Caki2 (cell line): Measurements from ENCODE around the gene NAALADL2. TPM values are rescaled to one million over a fixed set of nuclear protein-coding genes. Genes with fewer than 3 reads are reported as not detected.

ENCODE experiments used
- DNase-seq: peaks from one replicate; pipeline ENCODE4 v3.0.0-alpha.2; 2015; ENCODE audit warnings: low read depth
- in situ Hi-C: cut with HindIII; loops from 2 replicates; pipeline ENCODE4 v1.10.0; 2016; ENCODE audit warnings: low sequenced_read_pairs, low pct_unique_long_range_greater_than_20kb, mixed read lengths
- total RNA-seq: library from RNA; depleted of rRNA; stranded (reverse); fragments of >200 nt; shearing (Covaris generic); gene quantifications from 2 replicates; pipeline ENCODE4 v1.2.3, GENCODE V29; 2014; ENCODE audit warnings: low replicate concordance

NAALADL2 gene
- total RNA-seq, 1 experiment from 2014 or later: 1.3 TPM

GRCh38 chr3:175295248-175296130, 436.4 kb downstream of the NAALADL2 start:
- in situ Hi-C loops: no loop called here
- DNase-seq: no peak

- no peak for DNase-seq
- in situ Hi-C loops: no loop called here
These were observed 438.1 kb downstream of the NAALADL2 start for GRCh38 chr3:175297216-175297615.

- DNase-seq: no peak
- in situ Hi-C loops: no loop called here
These were observed 442.6 kb downstream of the NAALADL2 start for GRCh38 chr3:175301741-175302140.

DNA sequence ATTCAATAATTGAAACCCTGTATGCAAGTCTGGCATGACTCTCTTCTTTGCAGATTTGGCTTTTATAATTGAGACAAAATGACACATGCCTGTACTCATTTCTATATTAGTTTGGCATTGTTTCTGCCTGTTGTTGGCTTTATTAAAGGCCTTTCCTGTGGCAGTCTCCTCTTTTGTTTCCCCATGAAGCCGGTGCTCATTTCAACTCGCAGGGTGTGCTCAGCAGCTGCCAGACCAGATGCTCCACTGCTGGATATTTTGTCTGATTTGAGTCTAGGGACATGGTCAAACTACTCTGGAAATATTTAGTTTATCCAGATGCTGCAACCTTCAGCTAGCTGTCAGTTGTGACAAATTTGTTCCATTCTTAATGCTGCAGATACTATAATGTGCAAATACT, 445.3 kb downstream of the NAALADL2 start:
- in situ Hi-C loops: no loop called here
- DNase-seq: no peak

- in situ Hi-C loops: no loop called here
- peak; percentile 51 for DNase-seq
These were observed 448.5 kb downstream of the NAALADL2 start for GRCh38 chr3:175307642-175308041.

GRCh38 chr3:175308097-175308496, 449.0 kb downstream of the NAALADL2 start:
- DNase-seq: no peak
- in situ Hi-C loops: no loop called here

- in situ Hi-C loops: no loop called here
- DNase-seq: no peak
These were observed 450.9 kb downstream of the NAALADL2 start for GRCh38 chr3:175310046-175310445.

- in situ Hi-C loops: no loop called here
- no peak for DNase-seq
These were observed 452.3 kb downstream of the NAALADL2 start for GRCh38 chr3:175311404-175311803.

DNA sequence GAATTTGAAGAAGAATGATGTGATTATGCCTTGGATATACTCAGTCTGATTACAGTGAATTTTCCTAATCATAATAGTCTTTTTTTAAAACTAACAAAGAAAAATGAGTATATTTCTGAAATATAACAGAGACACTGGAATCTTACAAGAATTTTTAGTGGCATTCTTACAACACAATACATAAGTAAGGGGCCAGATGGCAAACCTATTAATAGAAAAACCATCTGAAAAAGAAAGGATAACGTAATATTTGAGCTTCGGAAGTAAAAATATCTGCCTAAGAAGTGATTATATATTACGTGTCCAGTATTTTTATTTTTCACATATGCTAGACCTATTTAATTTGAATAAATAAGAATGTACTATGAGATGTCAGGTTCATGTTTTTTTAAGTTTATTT, 452.8 kb downstream of the NAALADL2 start:
- no peak for DNase-seq

DNA sequence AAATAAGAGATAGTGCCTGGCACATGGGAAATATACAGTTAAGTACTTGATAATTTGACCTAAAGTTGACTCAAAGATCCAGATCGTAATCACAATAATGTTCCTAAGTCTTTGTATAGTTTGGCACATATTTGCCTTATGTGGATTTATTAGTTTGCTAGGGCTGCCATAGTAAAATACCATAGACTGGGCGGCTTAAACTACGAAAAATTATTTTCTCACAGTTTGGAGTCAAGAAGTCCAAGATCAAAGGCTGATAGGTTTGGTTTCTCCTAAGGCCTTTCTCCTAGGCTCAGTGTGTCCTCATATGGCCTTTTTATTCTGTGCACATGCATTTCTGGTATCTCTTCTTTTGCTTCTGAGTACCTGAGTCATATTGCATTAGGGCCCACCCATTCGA, 453.7 kb downstream of the NAALADL2 start:
- in situ Hi-C loops: no loop called here
- no peak for DNase-seq

More for the DNA sequence above, 452.8 kb downstream of the NAALADL2 start:
- in situ Hi-C loops: no loop called here

- in situ Hi-C loops: no loop called here
- DNase-seq: no peak
These were observed 457.7 kb downstream of the NAALADL2 start for GRCh38 chr3:175316799-175317198.

DNA sequence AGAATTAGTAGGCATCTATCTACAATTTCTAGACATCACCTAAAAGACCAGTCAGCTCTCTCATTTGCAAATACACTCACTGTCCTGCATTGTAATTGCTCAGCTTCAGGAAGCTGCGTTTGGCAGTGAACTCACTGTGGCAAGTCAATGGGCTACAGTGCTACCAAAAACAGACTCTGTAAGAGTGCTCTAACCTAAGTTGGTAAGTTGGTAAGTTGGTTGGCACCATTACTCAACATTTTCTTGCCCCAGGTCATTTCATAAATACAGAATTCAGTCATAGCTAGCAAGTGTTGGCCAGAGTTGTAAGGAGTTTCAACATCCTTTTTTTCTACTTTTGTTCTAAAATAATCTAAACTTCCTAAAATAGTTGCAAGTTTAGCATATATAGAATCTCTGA, 466.3 kb downstream of the NAALADL2 start:
- in situ Hi-C loops: no loop called here
- no peak for DNase-seq

DNA sequence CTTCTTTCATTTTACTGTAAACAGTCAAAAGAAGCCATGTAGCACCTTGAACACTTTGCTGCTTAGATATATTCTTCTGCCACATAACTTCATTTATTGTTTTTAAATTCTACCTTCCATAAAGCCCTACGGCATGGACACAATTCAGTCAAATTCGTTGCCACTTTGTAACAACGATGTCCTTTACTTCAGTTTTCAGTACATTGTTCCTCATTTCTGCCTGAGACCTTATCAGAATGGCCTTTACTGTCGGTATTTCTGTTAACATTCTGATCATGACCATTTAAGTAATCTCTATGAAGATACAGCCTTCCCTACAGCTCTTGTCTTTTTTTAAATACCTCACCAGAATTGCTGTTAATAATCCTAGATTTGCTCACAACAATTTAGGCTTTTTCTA, 466.9 kb downstream of the NAALADL2 start:
- DNase-seq: no peak
- in situ Hi-C loops: no loop called here

- DNase-seq: no peak
- in situ Hi-C loops: no loop called here
These were observed 470.2 kb downstream of the NAALADL2 start for GRCh38 chr3:175329373-175329772.

DNA sequence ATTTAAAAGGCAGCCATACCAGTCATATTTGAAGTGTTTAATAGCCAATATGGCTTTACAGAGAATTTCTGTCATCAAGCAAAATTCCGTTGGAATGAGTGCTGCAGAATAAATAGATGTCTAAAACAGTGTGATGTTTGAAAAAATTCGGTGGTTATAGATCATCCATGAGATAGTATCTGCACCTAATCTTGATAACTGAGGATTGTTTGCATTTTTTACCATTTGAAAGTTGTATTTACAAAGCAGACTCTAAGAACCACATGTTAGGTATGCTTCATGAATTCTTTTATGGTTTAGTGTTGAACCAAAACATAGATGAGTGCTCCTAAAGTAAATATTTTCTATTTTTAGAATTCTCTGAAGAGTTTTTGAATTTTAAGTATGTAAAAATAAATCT, 476.1 kb downstream of the NAALADL2 start:
- in situ Hi-C loops: no loop called here
- DNase-seq: no peak

DNA sequence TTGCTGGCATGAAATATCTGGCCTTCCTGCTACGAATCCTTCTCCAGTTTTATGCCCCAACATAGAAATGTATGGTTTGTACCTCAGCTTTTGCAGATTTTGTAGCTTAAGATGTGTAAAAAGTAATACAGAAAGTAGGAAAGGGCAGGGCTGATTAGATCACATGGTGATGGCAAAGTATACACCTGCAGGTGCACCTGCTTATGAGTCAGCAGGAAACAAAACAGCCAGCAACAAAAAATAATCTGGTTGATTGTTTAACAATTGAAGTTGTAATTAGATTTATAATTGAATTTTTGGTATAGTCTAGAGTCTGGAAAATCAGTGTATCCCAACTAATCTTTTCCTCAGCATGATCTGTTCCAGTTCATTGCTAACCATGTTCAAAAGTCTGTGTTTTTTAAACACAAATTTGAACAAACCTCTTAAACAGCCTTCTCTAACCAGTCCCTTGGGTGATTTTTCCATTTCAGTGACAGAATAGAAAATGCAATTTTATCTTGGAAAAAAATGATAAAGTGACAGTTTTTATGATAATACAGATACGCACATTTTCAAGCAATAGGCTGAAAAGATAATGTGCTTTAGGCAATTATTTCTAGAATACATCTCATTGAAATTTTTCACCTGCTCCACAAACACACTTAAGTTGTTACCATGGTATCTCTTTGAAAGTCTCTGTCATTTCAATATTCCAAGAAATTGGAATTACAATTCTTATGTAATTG, 477.4 kb downstream of the NAALADL2 start:
- in situ Hi-C loops: no loop called here
- no peak for DNase-seq

DNA sequence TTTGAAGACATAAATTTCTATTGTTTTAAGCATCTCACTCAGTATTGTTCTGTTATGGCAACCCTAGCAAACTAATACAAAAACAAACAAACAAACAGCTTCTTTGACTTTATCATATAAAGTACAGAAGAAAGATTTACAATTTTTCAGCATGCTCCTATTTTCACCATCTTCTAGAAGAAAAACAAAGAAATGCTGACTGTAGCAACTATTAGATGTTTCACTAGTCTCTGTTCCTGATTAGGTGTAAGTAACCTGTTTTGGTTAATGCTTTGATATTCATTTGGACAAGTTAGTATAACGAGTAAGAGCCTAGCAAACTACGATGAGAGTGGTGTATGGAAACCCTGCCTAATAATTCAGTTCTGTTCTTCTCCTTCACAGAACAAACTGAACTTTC, 478.5 kb downstream of the NAALADL2 start:
- in situ Hi-C loops: no loop called here
- no peak for DNase-seq

DNA sequence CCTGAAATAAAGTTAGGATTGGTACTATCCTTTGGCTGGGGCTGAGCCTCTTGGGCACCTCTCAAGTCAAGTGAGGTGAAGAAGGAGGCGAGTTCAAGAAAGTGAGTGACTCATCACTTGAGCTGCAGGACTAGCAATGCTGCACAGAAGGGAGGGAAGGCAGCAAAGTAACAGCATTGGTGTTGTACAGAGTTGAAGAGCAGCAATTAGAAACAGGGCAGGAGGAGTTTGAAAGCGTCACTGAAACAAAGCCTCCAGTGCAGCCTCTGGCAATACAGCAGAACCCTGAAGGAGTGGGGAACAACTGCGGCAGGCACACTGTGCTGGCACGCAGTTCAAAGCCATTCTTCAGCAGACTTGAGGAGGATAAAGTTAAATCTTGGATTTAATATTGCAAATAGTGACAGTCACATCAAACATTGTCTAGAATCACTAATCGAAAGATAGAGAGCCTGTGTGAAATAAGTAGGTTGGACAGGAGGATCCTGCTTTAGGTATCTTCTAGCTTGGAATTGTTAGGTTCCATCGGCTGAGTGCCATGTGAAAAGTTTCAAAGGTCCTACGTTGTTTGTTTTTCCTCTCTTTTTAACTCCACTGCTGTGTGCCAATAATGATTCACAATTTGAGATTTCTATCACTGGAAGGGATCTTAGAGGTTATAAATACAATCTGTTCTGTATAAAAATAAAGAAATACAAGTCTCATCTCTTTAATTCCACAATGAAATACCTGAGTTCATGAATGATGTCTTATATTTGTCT, 479.8 kb downstream of the NAALADL2 start:
- in situ Hi-C loops: no loop called here
- DNase-seq: peak; percentile 87
